Activated CD4-positive, alpha-beta T cell treated with anti-CD3 and anti-CD28 coated beads, Interleukin-10, Interleukin-2, amounts not matched to agents 100 ng/mL and 50 ng/mL, durations not matched to agents 16 hours and 8 hours (primary cell): ENCODE measurements around the gene PREX1.

Experiments
- DNase-seq: peaks from one replicate; pipeline ENCODE4 v3.0.0-alpha.2; 2020

PREX1 gene

GRCh38 chr20:48649104-48649626 is 178.6 kb downstream of the PREX1 start:
- DNase-seq = no peak

GRCh38 chr20:48648482-48649051 is 179.2 kb downstream of the PREX1 start:
- no peak for DNase-seq

- no peak for DNase-seq
Observed at GRCh38 chr20:48647858-48648257, 179.9 kb downstream of the PREX1 start.

GRCh38 chr20:48645666-48646065 is 182.1 kb downstream of the PREX1 start:
- no peak for DNase-seq

GRCh38 chr20:48644286-48644828 is 183.4 kb downstream of the PREX1 start:
- DNase-seq = no peak

GRCh38 chr20:48642105-48642880 is 185.5 kb downstream of the PREX1 start:
- no peak for DNase-seq

- DNase-seq = no peak
Observed at GRCh38 chr20:48640871-48641270, 186.9 kb downstream of the PREX1 start.

- DNase-seq = no peak
Observed at GRCh38 chr20:48639899-48640298, 187.9 kb downstream of the PREX1 start.

- peak; percentile 59 for DNase-seq
Observed at GRCh38 chr20:48638546-48638945, 189.3 kb downstream of the PREX1 start.

- DNase-seq = no peak
Observed at GRCh38 chr20:48637461-48637860, 190.3 kb downstream of the PREX1 start.

- DNase-seq = no peak
Observed at GRCh38 chr20:48636301-48636700, 191.5 kb downstream of the PREX1 start.

- DNase-seq = peak; percentile 76
Observed at GRCh38 chr20:48635791-48636267, 192.0 kb downstream of the PREX1 start.

GRCh38 chr20:48635361-48635760 is 192.4 kb downstream of the PREX1 start:
- no peak for DNase-seq

- no peak for DNase-seq
Observed at GRCh38 chr20:48634641-48635040, 193.2 kb downstream of the PREX1 start.

GRCh38 chr20:48633620-48634257 is 194.1 kb downstream of the PREX1 start:
- DNase-seq = no peak

- no peak for DNase-seq
Observed at GRCh38 chr20:48632825-48633619, 194.8 kb downstream of the PREX1 start.

GRCh38 chr20:48632017-48632824 is 195.6 kb downstream of the PREX1 start:
- peak; percentile 15 for DNase-seq

GRCh38 chr20:48631114-48632016 is 196.4 kb downstream of the PREX1 start:
- no peak for DNase-seq

GRCh38 chr20:48630342-48631075 is 197.3 kb downstream of the PREX1 start:
- no peak for DNase-seq

- DNase-seq = no peak
Observed at GRCh38 chr20:48629960-48630315, 197.9 kb downstream of the PREX1 start.
